Measurements from ENCODE around the gene IFT172. TPM values are rescaled to one million over a fixed set of nuclear protein-coding genes. Genes with fewer than 3 reads are reported as not detected.
"Not testable (repeated sequence)": the region's sequence is repeated elsewhere in the genome, so short reads cannot be mapped to it uniquely, and the experiment has no call there.

IFT172 gene
- 43.6 TPM for total RNA-seq (ENCODE audit: unreplicated experiment)
- long read RNA-seq, partial matches to known transcripts: 1 of 1 reads
- long read RNA-seq, other reads (novel, unspliced or antisense): 0 of 1 reads

GRCh38 chr2:27489498-27490397 is at the start of gene IFT172:
TSS of gene IFT172 (minus strand) at chr2:27489743. CDS start at chr2:27489653, 90 bp downstream.
- peak within 1 kb of the TSS; percentile 99 for H3K4me3 Mint-ChIP-seq (ENCODE audit: unreplicated experiment)
- H3K9me3 Mint-ChIP-seq (ENCODE audit: unreplicated experiment): peaks cover 6% of the 10 kb centered on the region
- peaks cover 2% of the 10 kb centered on the region for H3K4me1 Mint-ChIP-seq (ENCODE audit: low read depth, unreplicated experiment)
- no peak for TF ChIP-seq CTCF (IDR thresholded peaks at IDR 0.05; ENCODE audit: partially characterized antibody, unreplicated experiment)
- no peaks in the 10 kb centered on the region for H3K36me3 Mint-ChIP-seq (ENCODE audit: unreplicated experiment)
- DNase-seq: peak; percentile 99
- peaks cover 9% of the 10 kb centered on the region for H3K27me3 Mint-ChIP-seq (ENCODE audit: unreplicated experiment)
- peak within 1 kb of the TSS; percentile 31 for H3K27ac Mint-ChIP-seq (ENCODE audit: unreplicated experiment)

- not testable (repeated sequence) for H3K9me3 Mint-ChIP-seq (ENCODE audit: unreplicated experiment); H3K4me1 Mint-ChIP-seq (ENCODE audit: low read depth, unreplicated experiment)
Measured at GRCh38 chr2:27538839-27539450, 49.4 kb upstream of the IFT172 start.

GRCh38 chr2:27537287-27537686 is 47.7 kb upstream of the IFT172 start:
- Mint-ChIP-seq H3K27ac (ENCODE audit: unreplicated experiment) (peak overlapping the region; percentile 38), H3K9me3 (ENCODE audit: unreplicated experiment) (peaks cover 5% of the 10 kb centered on the region), H3K27me3 (ENCODE audit: unreplicated experiment) (no peaks in the 10 kb centered on the region), H3K4me1 (ENCODE audit: low read depth, unreplicated experiment) (no peaks in the 10 kb centered on the region), H3K36me3 (ENCODE audit: unreplicated experiment) (no peaks in the 10 kb centered on the region), H3K4me3 (ENCODE audit: unreplicated experiment) (no peak overlapping the region)
- DNase-seq: no peak
- TF ChIP-seq CTCF (IDR thresholded peaks at IDR 0.05; ENCODE audit: partially characterized antibody, unreplicated experiment): no peak

More at GRCh38 chr2:27538839-27539450, 49.4 kb upstream of the IFT172 start:
- not testable (repeated sequence) for DNase-seq; H3K27me3 Mint-ChIP-seq (ENCODE audit: unreplicated experiment); H3K36me3 Mint-ChIP-seq (ENCODE audit: unreplicated experiment); H3K4me3 Mint-ChIP-seq (ENCODE audit: unreplicated experiment)
- H3K27ac Mint-ChIP-seq (ENCODE audit: unreplicated experiment): peak overlapping the region; percentile 80

GRCh38 chr2:27531983-27532382 is 42.4 kb upstream of the IFT172 start:
- DNase-seq: no peak
- TF ChIP-seq CTCF (IDR thresholded peaks at IDR 0.05; ENCODE audit: partially characterized antibody, unreplicated experiment): no peak
- Mint-ChIP-seq H3K4me3 (ENCODE audit: unreplicated experiment) (no peak overlapping the region), H3K4me1 (ENCODE audit: low read depth, unreplicated experiment) (no peaks in the 10 kb centered on the region), H3K27me3 (ENCODE audit: unreplicated experiment) (peaks cover 4% of the 10 kb centered on the region), H3K36me3 (ENCODE audit: unreplicated experiment) (no peaks in the 10 kb centered on the region), H3K27ac (ENCODE audit: unreplicated experiment) (no peak overlapping the region), H3K9me3 (ENCODE audit: unreplicated experiment) (no peaks in the 10 kb centered on the region)

- no peak overlapping the region for H3K4me3 Mint-ChIP-seq (ENCODE audit: unreplicated experiment)
Measured at GRCh38 chr2:27527182-27527581, 37.6 kb upstream of the IFT172 start.

More at GRCh38 chr2:27527182-27527581, 37.6 kb upstream of the IFT172 start:
- H3K4me1 Mint-ChIP-seq (ENCODE audit: low read depth, unreplicated experiment): no peaks in the 10 kb centered on the region
- peaks cover 6% of the 10 kb centered on the region for H3K27me3 Mint-ChIP-seq (ENCODE audit: unreplicated experiment)
- no peak for DNase-seq
- no peak overlapping the region for H3K27ac Mint-ChIP-seq (ENCODE audit: unreplicated experiment)
- no peaks in the 10 kb centered on the region for H3K36me3 Mint-ChIP-seq (ENCODE audit: unreplicated experiment)
- TF ChIP-seq CTCF (IDR thresholded peaks at IDR 0.05; ENCODE audit: partially characterized antibody, unreplicated experiment): no peak
- peaks cover 2% of the 10 kb centered on the region for H3K9me3 Mint-ChIP-seq (ENCODE audit: unreplicated experiment)

Data from glutamatergic neuron (in vitro differentiated cells).